WERI-Rb-1 (cell line): ENCODE results near the gene TTK.

Experiments
- DNase-seq: peaks from one replicate; pipeline ENCODE4 v3.0.0-alpha.2; 2020
- H3K27ac ChIP-seq: fragments of 250-450 bp; sonication (Bioruptor Pico); 2 replicates; pipeline ENCODE4 v1.5.1; 2020; ENCODE audit warnings: mild to moderate bottlenecking, moderate library complexity
- H3K27me3 ChIP-seq: fragments of 250-450 bp; sonication (Bioruptor Pico); 2 replicates; pipeline ENCODE4 v1.5.1; 2021; ENCODE audit warnings: mild to moderate bottlenecking, low read depth, moderate library complexity; ENCODE audit not compliant: insufficient read depth, severe bottlenecking
- H3K36me3 ChIP-seq: fragments of 250-450 bp; sonication (Bioruptor Pico); 2 replicates; pipeline ENCODE4 v1.5.1; 2020; ENCODE audit warnings: mild to moderate bottlenecking, moderate library complexity
- H3K4me3 ChIP-seq: 2 replicates; pipeline ENCODE4 v1.5.1; 2011; ENCODE audit warnings: low read depth, mild to moderate bottlenecking, control low read depth, low read length
- H3K9me3 ChIP-seq: fragments of 250-450 bp; sonication (Bioruptor Pico); 2 replicates; pipeline ENCODE4 v1.5.1; 2021; ENCODE audit warnings: mild to moderate bottlenecking, moderate library complexity; ENCODE audit not compliant: severe bottlenecking
- CTCF ChIP-seq: IDR thresholded peaks from 2 replicates; pipeline ENCODE4 v1.5.1; 2011; ENCODE audit warnings: low read depth, mild to moderate bottlenecking, control low read depth, inconsistent platforms, low read length

TTK gene

GRCh38 chr6:80006541-80006940, 2.1 kb downstream of the TTK start:
- Histone ChIP-seq H3K27ac (no peak overlapping the region), H3K36me3 (peaks cover 37% of the 10 kb centered on the region)

GRCh38 chr6:80009531-80009930, 5.1 kb downstream of the TTK start:
- DNase-seq = no peak
- Histone ChIP-seq H3K36me3 (peaks cover 64% of the 10 kb centered on the region), H3K4me3 (no peak overlapping the region), H3K9me3 (no peaks in the 10 kb centered on the region), H3K27me3 (no peaks in the 10 kb centered on the region), H3K27ac (no peak overlapping the region)
- no peak for TF ChIP-seq CTCF

More at GRCh38 chr6:80006541-80006940, 2.1 kb downstream of the TTK start:
- no peaks in the 10 kb centered on the region for H3K9me3 ChIP-seq
- no peak overlapping the region for H3K4me3 ChIP-seq
- no peak for TF ChIP-seq CTCF
- no peak for DNase-seq
- no peaks in the 10 kb centered on the region for H3K27me3 ChIP-seq

- no peak for DNase-seq
- no peak overlapping the region for H3K4me3 ChIP-seq
- H3K36me3 ChIP-seq = peaks cover 72% of the 10 kb centered on the region
- no peak overlapping the region for H3K27ac ChIP-seq
- TF ChIP-seq CTCF = no peak
- no peaks in the 10 kb centered on the region for H3K9me3 ChIP-seq
- H3K27me3 ChIP-seq = no peaks in the 10 kb centered on the region
These were observed 5.8 kb downstream of the TTK start for GRCh38 chr6:80010288-80010687.

GRCh38 chr6:80015839-80016435, 11.5 kb downstream of the TTK start:
- Histone ChIP-seq H3K27ac (no peak overlapping the region), H3K9me3 (no peaks in the 10 kb centered on the region), H3K4me3 (no peak overlapping the region), H3K27me3 (no peaks in the 10 kb centered on the region), H3K36me3 (peaks cover 66% of the 10 kb centered on the region)
- no peak for TF ChIP-seq CTCF
- DNase-seq = no peak

GRCh38 chr6:80020381-80021120, 16.1 kb downstream of the TTK start:
- no peak overlapping the region for H3K27ac ChIP-seq
- H3K36me3 ChIP-seq = peaks cover 45% of the 10 kb centered on the region
- DNase-seq = no peak
- H3K27me3 ChIP-seq = no peaks in the 10 kb centered on the region
- TF ChIP-seq CTCF = no peak
- H3K4me3 ChIP-seq = no peak overlapping the region
- no peaks in the 10 kb centered on the region for H3K9me3 ChIP-seq
